Measurements from ENCODE around the gene SCGB1C1.

- TF ChIP-seq CEBPB (IDR thresholded peaks at IDR 0.05) = no peak
- TF ChIP-seq EP300 (IDR thresholded peaks at IDR 0.05; ENCODE audit: borderline replicate concordance) = no peak
- TF ChIP-seq RAD21 (IDR thresholded peaks at IDR 0.05; ENCODE audit: low read depth) = no peak
- TF ChIP-seq, protein P1, sequence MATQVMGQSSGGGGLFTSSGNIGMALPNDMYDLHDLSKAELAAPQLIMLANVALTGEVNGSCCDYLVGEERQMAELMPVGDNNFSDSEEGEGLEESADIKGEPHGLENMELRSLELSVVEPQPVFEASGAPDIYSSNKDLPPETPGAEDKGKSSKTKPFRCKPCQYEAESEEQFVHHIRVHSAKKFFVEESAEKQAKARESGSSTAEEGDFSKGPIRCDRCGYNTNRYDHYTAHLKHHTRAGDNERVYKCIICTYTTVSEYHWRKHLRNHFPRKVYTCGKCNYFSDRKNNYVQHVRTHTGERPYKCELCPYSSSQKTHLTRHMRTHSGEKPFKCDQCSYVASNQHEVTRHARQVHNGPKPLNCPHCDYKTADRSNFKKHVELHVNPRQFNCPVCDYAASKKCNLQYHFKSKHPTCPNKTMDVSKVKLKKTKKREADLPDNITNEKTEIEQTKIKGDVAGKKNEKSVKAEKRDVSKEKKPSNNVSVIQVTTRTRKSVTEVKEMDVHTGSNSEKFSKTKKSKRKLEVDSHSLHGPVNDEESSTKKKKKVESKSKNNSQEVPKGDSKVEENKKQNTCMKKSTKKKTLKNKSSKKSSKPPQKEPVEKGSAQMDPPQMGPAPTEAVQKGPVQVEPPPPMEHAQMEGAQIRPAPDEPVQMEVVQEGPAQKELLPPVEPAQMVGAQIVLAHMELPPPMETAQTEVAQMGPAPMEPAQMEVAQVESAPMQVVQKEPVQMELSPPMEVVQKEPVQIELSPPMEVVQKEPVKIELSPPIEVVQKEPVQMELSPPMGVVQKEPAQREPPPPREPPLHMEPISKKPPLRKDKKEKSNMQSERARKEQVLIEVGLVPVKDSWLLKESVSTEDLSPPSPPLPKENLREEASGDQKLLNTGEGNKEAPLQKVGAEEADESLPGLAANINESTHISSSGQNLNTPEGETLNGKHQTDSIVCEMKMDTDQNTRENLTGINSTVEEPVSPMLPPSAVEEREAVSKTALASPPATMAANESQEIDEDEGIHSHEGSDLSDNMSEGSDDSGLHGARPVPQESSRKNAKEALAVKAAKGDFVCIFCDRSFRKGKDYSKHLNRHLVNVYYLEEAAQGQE (IDR thresholded peaks at IDR 0.05; ENCODE audit: low read depth) = no peak
- TF ChIP-seq MAX (IDR thresholded peaks at IDR 0.05) = no peak
Observed at GRCh38 chr11:197741-198235, 4.9 kb downstream of the SCGB1C1 start.

All from Ishikawa (cell line).